ENCODE data around the gene CXorf58.

CXorf58 gene

GRCh38 chrX:23901060-23901459 is 6.7 kb upstream of the CXorf58 start:
- DNase-seq, result no peak

GRCh38 chrX:23901805-23902204 is 6.0 kb upstream of the CXorf58 start:
- peak; percentile 86 for DNase-seq

- peak; percentile 68 for DNase-seq
Measured at GRCh38 chrX:23902419-23902818, 5.4 kb upstream of the CXorf58 start.

- no peak for DNase-seq
Measured at GRCh38 chrX:23904096-23904495, 3.7 kb upstream of the CXorf58 start.

- peak; percentile 42 for DNase-seq
Measured at GRCh38 chrX:23907111-23907497, 702 bp upstream of the CXorf58 start.

GRCh38 chrX:23908219-23909004 is 606 bp downstream of the CXorf58 start:
- peak; percentile 48 for DNase-seq

GRCh38 chrX:23911126-23911835 is 3.5 kb downstream of the CXorf58 start:
- peak; percentile 13 for DNase-seq

GRCh38 chrX:23919148-23919547 is 11.3 kb downstream of the CXorf58 start:
- DNase-seq, result no peak

GRCh38 chrX:23919706-23920320 is 12.0 kb downstream of the CXorf58 start:
- DNase-seq, result no peak

- DNase-seq, result no peak
Measured at GRCh38 chrX:23926015-23926414, 18.2 kb downstream of the CXorf58 start.

- DNase-seq, result peak; percentile 65
Measured at GRCh38 chrX:23930894-23931604, 23.2 kb downstream of the CXorf58 start.

- no peak for DNase-seq
Measured at GRCh38 chrX:23932046-23932445, 24.2 kb downstream of the CXorf58 start.

- DNase-seq, result no peak
Measured at GRCh38 chrX:23935106-23935505, 27.3 kb downstream of the CXorf58 start.

- DNase-seq, result no peak
Measured at GRCh38 chrX:23936180-23936579, 28.4 kb downstream of the CXorf58 start.

GRCh38 chrX:23937100-23937499 is 29.3 kb downstream of the CXorf58 start:
- DNase-seq, result no peak

GRCh38 chrX:23938690-23939089 is 30.9 kb downstream of the CXorf58 start:
- no peak for DNase-seq

- DNase-seq, result no peak
Measured at GRCh38 chrX:23939203-23939602, 31.4 kb downstream of the CXorf58 start.

GRCh38 chrX:23944234-23944633 is 36.4 kb downstream of the CXorf58 start:
- no peak for DNase-seq

- no peak for DNase-seq
Measured at GRCh38 chrX:23945206-23945605, 37.4 kb downstream of the CXorf58 start.

GRCh38 chrX:23952391-23952790 is 44.6 kb downstream of the CXorf58 start:
- DNase-seq, result peak; percentile 46

GRCh38 chrX:23952984-23953907 is 45.4 kb downstream of the CXorf58 start:
- peak; percentile 87 for DNase-seq

GRCh38 chrX:23953908-23954269 is 46.1 kb downstream of the CXorf58 start:
- DNase-seq, result peak; percentile 55
